Chondrocyte (in vitro differentiated cells): Measurements from ENCODE around the gene DCP1B. TPM values are rescaled to one million over a fixed set of nuclear protein-coding genes. Genes with fewer than 3 reads are reported as not detected.

Source experiments
- DNase-seq: peaks from one replicate; pipeline ENCODE4 v3.0.0; 2021; ENCODE audit warnings: mixed read lengths, low spot score
- H3K27ac Mint-ChIP-seq: one replicate; pipeline ENCODE4 v1.8.0; 2021; ENCODE audit warnings: mild to moderate bottlenecking, moderate library complexity, mixed read lengths; ENCODE audit not compliant: unreplicated experiment
- H3K27me3 Mint-ChIP-seq: 2 replicates; pipeline ENCODE4 v1.8.0; 2021; ENCODE audit warnings: low read depth, mixed read lengths
- H3K36me3 Mint-ChIP-seq: 2 replicates; pipeline ENCODE4 v1.8.0; 2021; ENCODE audit warnings: low read depth, mixed read lengths
- H3K4me1 Mint-ChIP-seq: 2 replicates; pipeline ENCODE4 v1.8.0; 2021; ENCODE audit warnings: low read depth, mild to moderate bottlenecking, mixed read lengths
- H3K4me3 Mint-ChIP-seq: one replicate; pipeline ENCODE4 v1.8.0; 2021; ENCODE audit warnings: mild to moderate bottlenecking, moderate library complexity, mixed read lengths; ENCODE audit not compliant: unreplicated experiment
- H3K9me3 Mint-ChIP-seq: 2 replicates; pipeline ENCODE4 v1.8.0; 2021; ENCODE audit warnings: low read depth, mixed read lengths
- total RNA-seq: library from RNA; stranded (reverse); gene quantifications from 3 replicates; pipeline ENCODE4 v1.2.1, GENCODE V29; 2021
- TF ChIP-seq, protein P1 (sequence below): fragments of 200-600 bp; sonication (generic); IDR thresholded peaks from 2 replicates; pipeline ENCODE4 v1.5.0; 2021; ENCODE audit warnings: antibody characterized with exemption, mild to moderate bottlenecking, moderate library complexity

DCP1B gene
- total RNA-seq, 1 donor from 2014 or later, result 12.7 TPM

DNA sequence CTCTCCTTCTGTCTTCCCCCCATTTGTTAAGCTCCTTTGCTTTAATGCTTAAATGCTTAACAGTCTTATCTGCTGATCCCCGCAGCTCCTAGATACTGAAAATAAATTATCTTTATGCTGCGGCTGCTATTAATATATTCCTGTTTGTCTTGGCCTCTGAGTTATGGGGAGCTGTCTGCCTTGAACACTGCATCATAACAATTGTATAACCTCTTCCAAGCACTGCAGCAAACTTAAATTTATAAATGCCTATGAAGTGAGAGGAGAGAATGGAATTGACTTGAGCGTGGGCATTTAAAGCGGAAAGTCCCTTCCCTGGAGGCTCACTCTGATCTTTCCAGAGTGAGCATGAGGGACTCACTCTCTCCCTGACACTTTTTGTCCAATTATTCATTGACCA lies 23.1 kb upstream of the DCP1B start:
- peaks cover 2% of the 10 kb centered on the region for H3K9me3 Mint-ChIP-seq
- TF ChIP-seq, protein P1, sequence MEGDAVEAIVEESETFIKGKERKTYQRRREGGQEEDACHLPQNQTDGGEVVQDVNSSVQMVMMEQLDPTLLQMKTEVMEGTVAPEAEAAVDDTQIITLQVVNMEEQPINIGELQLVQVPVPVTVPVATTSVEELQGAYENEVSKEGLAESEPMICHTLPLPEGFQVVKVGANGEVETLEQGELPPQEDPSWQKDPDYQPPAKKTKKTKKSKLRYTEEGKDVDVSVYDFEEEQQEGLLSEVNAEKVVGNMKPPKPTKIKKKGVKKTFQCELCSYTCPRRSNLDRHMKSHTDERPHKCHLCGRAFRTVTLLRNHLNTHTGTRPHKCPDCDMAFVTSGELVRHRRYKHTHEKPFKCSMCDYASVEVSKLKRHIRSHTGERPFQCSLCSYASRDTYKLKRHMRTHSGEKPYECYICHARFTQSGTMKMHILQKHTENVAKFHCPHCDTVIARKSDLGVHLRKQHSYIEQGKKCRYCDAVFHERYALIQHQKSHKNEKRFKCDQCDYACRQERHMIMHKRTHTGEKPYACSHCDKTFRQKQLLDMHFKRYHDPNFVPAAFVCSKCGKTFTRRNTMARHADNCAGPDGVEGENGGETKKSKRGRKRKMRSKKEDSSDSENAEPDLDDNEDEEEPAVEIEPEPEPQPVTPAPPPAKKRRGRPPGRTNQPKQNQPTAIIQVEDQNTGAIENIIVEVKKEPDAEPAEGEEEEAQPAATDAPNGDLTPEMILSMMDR, result no peak
- DNase-seq, result no peak
- no peak overlapping the region for H3K27ac Mint-ChIP-seq
- H3K4me1 Mint-ChIP-seq, result no peaks in the 10 kb centered on the region
- no peak overlapping the region for H3K4me3 Mint-ChIP-seq
- peaks cover 33% of the 10 kb centered on the region for H3K27me3 Mint-ChIP-seq
- H3K36me3 Mint-ChIP-seq, result peaks cover 3% of the 10 kb centered on the region

DNA sequence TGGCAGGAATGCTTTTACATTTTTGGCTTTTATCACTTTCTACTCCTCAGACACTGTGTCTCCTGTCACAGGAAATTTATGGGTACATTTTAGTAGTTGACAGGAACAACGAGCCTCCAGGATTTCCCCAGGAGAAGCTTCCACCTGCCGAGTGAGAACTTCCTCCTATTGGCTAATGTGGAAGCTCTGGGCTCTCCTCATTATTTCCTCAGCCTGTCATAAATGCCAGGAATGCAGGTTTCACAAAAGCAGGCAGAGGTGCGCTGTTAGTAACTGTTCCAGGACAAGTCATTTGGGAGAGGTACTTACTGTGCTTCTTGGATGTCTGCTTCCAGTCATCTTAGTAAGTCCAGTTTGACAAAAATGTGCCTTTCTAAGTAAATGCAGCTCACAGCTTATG lies 19.1 kb upstream of the DCP1B start:
- H3K9me3 Mint-ChIP-seq, result peaks cover 2% of the 10 kb centered on the region
- DNase-seq, result no peak
- H3K27me3 Mint-ChIP-seq, result peaks cover 29% of the 10 kb centered on the region
- H3K36me3 Mint-ChIP-seq, result peaks cover 3% of the 10 kb centered on the region
- no peak overlapping the region for H3K4me3 Mint-ChIP-seq
- TF ChIP-seq, protein P1, result no peak
- H3K27ac Mint-ChIP-seq, result no peak overlapping the region
- no peaks in the 10 kb centered on the region for H3K4me1 Mint-ChIP-seq

DNA sequence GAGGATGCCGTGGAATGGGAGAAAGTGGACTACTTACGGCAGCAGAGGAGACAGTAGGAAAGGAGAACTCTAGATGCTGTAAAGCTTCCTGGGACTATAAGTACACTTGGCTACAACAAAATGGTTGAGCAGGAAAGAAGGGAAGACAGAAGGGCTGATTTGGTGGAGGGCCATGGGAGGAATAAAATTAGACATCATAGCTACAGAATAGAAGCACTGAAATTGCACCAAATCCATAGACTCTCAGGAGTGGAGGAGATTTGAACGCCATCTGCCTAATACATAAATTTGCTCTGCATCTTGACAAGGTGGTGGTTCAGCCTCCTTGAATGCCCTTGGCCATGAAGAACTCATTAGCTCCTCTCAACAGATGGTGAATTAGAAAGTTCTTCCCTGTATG lies 16.3 kb upstream of the DCP1B start:
- peaks cover 29% of the 10 kb centered on the region for H3K27me3 Mint-ChIP-seq
- no peak overlapping the region for H3K4me3 Mint-ChIP-seq
- no peak overlapping the region for H3K27ac Mint-ChIP-seq
- no peak for DNase-seq
- peaks cover 2% of the 10 kb centered on the region for H3K9me3 Mint-ChIP-seq
- H3K36me3 Mint-ChIP-seq, result peaks cover 3% of the 10 kb centered on the region
- TF ChIP-seq, protein P1, result no peak
- no peaks in the 10 kb centered on the region for H3K4me1 Mint-ChIP-seq

- no peak overlapping the region for H3K4me3 Mint-ChIP-seq
- H3K36me3 Mint-ChIP-seq, result peaks cover under 1% of the 10 kb centered on the region
- H3K27me3 Mint-ChIP-seq, result peaks cover 20% of the 10 kb centered on the region
- TF ChIP-seq, protein P1, result no peak
- no peak for DNase-seq
- no peak overlapping the region for H3K27ac Mint-ChIP-seq
- no peaks in the 10 kb centered on the region for H3K9me3 Mint-ChIP-seq
- H3K4me1 Mint-ChIP-seq, result no peaks in the 10 kb centered on the region
Observed at GRCh38 chr12:2019126-2019525, 14.9 kb upstream of the DCP1B start.

DNA sequence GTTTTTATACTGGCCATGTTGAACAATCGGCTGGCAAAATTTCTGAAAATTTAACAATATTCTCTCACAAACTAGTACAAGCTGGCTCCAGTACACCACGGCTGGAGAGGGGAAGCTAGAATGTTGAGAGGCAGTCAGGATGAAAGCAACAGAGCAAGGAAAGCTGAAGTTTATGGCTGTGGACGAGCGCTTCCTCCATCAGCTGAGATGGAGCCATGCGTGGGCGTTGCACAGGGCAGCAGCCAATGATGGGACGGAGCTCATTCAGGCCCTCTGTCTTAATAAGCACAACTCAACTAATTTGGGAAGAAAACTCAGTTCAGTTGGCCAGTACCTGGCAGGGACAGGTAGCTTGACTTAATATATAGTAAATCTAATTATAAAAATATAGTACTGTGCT lies 14.1 kb upstream of the DCP1B start:
- DNase-seq, result no peak
- H3K36me3 Mint-ChIP-seq, result no peaks in the 10 kb centered on the region
- H3K4me1 Mint-ChIP-seq, result no peaks in the 10 kb centered on the region
- no peak overlapping the region for H3K27ac Mint-ChIP-seq
- TF ChIP-seq, protein P1, result no peak
- H3K4me3 Mint-ChIP-seq, result no peak overlapping the region
- peaks cover 17% of the 10 kb centered on the region for H3K27me3 Mint-ChIP-seq
- H3K9me3 Mint-ChIP-seq, result no peaks in the 10 kb centered on the region
